GM19468 (cell line): Measurements from ENCODE around the gene TAF1C.

Experiments
- ATAC-seq: cut with Tn5 transposase; IDR thresholded peaks from one replicate; pipeline ENCODE4 v1.9.1; 2021; ENCODE audit warnings: mild to moderate bottlenecking, moderate library complexity, moderate number of reproducible peaks; ENCODE audit not compliant: unreplicated experiment; ENCODE audit errors: extremely low read depth

TAF1C gene

GRCh38 chr16:84191466-84191865, 4.6 kb upstream of the TAF1C start:
- no peak for ATAC-seq

- ATAC-seq, result no peak
Measured at GRCh38 chr16:84190731-84191388, 4.0 kb upstream of the TAF1C start, which contains the start of gene ADAD2. Gene ADAD2 (plus strand): TSS chr16:84191157. CDS start chr16:84191231, 74 bp downstream.

- ATAC-seq, result no peak
Measured at GRCh38 chr16:84184775-84185174, 2.1 kb downstream of the TAF1C start.

DNA sequence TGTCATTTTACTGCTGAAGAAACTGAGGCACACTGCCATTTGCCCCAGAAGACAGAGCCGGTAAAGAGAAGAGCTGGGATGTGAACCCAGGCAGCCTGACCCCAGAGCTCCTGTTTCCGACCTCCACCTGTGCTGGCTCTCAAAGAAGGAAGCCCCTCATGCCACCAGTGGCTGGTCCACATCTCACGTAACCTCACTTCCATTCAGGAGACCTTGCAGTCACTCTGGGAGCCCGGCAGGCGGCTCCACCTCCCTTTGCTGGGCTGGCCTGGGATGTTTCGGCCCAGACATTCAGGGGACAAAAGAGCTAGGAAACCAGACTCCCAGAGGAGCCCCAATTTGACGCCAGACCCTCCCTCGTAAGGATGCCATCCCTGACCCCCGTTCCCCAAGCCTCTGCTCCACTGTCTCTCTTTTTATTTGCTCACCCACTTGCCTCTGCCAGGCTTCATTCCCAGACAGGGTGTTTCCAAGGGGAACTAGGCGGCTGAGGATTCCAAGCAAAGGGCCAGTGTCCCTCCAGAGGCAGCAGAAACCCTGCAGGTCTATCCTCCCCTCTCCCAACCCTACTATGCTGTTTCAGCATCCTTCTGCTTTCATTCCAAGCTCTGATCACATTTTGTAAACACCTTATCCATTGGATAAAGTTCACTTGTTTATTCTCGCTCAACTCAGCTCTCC, 2.8 kb downstream of the TAF1C start:
- ATAC-seq, result no peak

- no peak for ATAC-seq
Measured at GRCh38 chr16:84183572-84183875, 3.3 kb downstream of the TAF1C start.

- no peak for ATAC-seq
Measured at GRCh38 chr16:84182680-84183571, 3.9 kb downstream of the TAF1C start.

DNA sequence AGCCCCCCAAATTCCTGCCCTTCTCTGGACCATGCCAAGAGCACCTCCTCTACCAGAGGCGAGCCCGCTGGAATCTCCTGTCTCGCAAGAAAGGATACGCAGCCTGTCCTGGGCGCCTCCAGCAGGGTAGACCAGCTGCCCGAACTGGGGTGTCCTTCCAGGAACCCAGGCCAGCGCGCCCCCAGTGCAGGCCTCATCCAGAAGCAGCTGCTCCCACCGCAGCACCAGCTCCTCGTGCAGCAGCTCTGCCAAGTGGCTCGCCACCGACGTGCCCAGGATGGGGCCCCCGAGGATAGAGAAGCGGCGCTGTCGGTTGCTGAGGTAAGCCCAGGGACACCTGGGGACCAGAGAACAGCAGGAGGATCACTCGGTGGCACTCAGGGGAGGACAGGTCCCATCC, 4.8 kb downstream of the TAF1C start:
- no peak for ATAC-seq

DNA sequence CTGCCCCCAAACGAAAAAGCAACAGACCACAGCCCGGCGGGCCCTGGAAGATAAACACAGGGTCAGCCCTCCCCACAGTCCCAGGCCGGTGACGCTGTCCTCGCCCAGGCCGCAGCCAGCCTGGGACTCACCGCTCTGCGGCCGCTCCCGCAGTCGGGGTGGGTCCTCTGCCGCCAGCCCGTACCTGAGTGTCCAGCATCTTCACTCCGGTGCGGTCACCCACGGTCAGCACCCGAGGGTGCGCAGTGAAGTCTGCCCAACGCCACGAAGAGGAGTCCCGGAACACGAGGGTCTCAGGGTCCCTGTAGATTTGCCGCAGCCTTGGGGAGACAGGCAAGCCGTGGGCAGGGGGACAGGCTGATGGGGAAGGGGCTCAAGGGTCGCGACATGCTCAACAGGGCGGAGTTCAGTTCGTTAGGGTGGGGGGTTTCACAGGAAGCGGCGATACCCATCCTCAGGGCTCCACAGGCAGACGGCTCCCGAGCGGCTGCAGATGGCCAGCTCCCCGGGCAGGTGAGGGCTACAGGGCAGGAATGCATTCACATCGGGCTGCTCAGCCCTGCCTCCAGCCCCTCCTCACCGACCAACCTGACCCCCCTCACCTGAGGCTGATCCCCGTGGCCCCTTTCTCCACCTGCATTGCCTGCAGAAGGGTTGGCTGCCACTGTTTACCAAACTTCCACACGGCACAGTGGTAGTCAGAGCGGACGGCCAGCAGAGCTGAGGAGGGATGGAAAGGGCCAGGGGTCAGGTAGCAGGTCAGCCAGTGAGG, 5.5 kb downstream of the TAF1C start:
- ATAC-seq, result no peak

- ATAC-seq, result no peak
Measured at GRCh38 chr16:84180519-84181140, 6.2 kb downstream of the TAF1C start.

DNA sequence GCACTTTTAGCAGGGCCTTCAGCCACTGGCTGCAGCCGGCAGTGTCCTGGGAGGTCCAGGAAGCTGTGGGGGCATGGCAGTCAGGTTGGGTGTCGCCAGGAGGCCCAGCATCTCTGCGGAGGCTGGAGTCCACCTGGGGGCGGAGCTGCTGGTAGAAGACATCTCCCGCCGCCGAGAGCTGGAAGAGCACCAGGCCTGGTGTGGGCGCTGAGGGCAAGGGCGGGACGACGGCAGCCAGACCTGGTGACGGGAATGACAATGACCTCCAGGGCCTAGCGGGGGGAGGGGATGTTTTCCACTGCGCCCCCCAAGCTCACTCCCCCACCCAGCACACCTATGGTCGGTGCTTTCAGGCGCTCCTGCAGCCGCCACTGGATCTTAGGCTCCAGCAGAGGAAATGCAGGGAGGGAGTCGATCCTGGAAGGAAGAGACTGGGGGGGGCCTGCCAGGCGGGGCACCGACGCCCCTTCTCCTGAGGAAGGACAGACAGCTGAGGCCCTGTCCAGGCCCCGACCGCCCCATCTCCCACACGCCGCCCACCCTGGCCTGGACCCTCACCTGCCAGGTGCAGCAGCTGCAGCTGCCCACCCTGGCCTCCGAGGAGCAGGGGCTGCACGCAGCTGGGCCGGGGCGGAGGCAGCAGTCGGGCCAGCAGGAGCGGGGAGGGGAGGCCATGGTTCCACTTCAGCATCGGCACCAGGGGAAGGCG, 7.1 kb downstream of the TAF1C start:
- ATAC-seq, result no peak

- ATAC-seq, result no peak
Measured at GRCh38 chr16:84178892-84179611, 7.8 kb downstream of the TAF1C start.

DNA sequence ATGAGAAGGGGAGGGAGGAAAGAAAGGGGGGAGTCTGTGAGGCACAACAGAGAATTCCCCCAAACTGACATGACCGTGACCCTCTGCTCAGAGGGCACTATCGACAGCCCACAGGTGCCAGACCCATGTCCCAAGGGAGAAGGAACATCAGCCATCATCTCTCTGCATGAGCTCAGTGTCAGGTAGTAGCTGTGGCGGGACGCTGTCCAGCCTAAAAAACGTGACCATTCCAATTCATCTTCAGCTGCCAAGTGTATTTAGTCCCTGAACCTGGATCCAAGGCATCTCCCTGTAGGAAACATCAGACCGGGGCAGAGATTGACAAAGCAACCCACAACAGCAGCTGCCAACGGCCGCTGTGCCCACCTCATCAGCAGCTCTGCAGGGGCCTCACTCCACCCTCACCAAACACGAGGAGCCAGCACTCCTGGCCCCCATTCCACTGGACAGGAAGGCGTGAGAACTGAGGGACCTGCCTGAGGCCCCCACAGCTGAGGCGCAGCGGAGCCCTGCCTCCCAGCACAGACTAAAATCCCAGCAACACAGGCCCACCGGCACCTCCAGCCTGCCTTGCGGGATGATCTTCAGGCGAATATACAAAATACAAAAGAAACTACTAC, 8.6 kb downstream of the TAF1C start:
- no peak for ATAC-seq

DNA sequence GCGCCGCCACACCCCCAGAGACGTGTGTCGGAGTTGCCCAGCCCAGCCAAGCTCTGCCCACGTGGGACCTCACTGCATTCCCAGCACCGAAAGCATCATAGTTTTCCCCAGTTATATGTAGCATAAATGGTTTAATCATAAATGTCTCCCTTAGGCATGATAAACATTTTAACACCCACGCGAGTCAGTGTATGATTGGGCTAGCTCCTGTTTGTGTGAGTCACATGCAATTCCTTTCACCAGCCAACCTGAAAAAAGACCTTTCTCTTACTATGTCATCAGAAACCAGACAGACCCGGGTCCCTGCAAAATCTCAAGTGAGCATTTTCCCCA, 9.2 kb downstream of the TAF1C start:
- no peak for ATAC-seq

- no peak for ATAC-seq
Measured at GRCh38 chr16:84176192-84177053, 10.4 kb downstream of the TAF1C start.

DNA sequence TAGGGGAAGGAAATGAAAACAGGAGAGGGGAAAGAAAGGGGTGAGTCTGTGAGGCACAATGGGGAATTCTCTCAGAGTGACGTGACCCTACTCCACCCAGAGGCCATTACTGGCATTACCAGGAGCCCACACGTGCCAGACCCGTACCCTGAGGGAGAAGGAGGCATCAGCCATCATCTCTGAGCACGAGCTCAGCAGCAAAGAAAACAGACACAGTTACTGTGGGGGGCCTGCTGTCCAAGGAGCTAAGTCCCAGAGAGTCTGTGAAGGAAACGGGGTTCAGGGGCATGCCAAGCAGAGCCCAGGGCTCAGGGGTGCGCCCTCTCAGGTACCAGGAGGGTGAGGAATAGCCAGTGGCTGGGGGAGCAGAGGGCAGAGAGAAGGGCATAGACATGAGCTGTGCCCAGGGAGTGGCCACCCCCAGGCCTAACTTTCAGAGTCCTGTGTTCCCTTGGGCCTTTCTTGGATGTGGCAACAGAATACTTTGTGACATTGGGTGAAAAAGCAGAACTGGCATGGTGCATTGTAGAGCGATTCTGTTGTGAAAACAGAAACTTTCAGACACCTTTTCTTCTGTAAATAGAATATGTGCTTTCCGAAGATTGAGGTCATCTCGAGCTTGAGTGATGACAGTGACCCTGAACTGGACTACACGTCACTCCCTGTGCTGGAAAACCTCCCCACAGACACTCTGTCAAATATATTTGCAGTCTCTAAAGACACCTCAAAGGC, 11.3 kb downstream of the TAF1C start:
- no peak for ATAC-seq

DNA sequence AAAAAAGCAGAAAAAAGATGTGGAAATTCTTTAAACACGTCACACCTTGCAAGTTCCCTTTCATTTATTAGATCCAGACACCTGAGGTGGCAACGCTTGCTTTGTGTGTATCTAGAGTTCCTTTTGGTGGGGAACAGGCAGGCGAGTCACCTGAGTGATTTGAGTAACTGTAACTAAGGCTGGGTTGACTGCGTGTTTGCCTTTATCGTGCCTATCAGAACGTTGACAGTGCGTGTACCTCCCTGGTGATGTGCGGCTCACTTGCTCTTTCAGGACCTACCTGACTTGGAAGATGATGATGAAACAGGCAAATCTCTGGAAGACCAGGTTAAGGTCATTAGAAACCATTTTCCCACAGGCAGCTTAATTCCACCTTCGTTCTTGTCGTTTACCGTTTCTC, 12.5 kb downstream of the TAF1C start:
- no peak for ATAC-seq

DNA sequence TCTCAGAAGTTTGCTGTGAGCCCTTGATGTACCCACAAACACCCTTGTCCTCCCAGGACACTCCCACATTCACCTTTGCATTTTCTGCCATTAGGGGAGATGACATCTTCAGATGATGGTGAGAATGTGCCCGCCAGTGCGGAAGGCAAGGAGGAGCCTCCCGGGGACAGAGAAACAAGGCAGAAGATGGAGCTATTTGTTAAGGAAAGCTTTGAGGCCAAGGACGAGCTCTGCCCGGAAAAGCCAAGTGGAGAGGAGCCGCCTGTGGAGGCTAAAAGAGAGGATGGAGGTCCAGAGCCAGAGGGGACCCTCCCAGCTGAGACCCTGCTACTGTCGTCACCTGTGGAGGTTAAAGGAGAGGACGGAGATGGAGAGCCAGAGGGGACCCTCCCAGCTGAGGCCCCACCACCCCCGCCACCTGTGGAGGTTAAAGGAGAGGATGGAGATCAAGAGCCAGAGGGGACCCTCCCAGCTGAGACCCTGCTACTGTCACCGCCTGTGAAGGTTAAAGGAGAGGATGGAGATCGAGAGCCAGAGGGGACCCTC, 17.0 kb downstream of the TAF1C start:
- ATAC-seq, result no peak
